Adrenal gland (tissue), 12 donors: ENCODE results near the gene ANKLE1. TPM values are rescaled to one million over a fixed set of nuclear protein-coding genes. Genes with fewer than 3 reads are reported as not detected.

Experiments used
- DNase-seq, 7 donors: peaks; one replicate each; pipeline ENCODE4 v3.0.0-alpha.2; 2019 to 2020
- H3K27ac ChIP-seq, 5 donors: fragments of 200-600 bp; sonication (generic) in 4 of 5; 1 replicate in 3 of 5; 2 replicates in 2 of 5; pipeline versions ENCODE4 v1.5.1 to v1.8.0; 2016 to 2020; ENCODE audit warnings: mild to moderate bottlenecking in 1 of 5
- H3K27me3 ChIP-seq: fragments of 200-600 bp; 2 replicates; pipeline ENCODE4 v1.8.0; 2021
- H3K36me3 ChIP-seq, 2 donors: fragments of 200-600 bp; replicated peaks in 1 of 2; 1 replicate in 1 of 2; 2 replicates in 1 of 2; pipeline versions ENCODE4 v1.5.1 to v1.8.0; 2018 to 2022
- H3K4me1 ChIP-seq, 2 donors: fragments of 200-600 bp; replicated peaks in 1 of 2; 1 replicate in 1 of 2; 2 replicates in 1 of 2; pipeline versions ENCODE4 v1.5.1 to v1.8.0; 2018 to 2021
- H3K4me3 ChIP-seq, 4 donors: fragments of 200-600 bp; sonication (generic) in 3 of 4; one replicate each; pipeline ENCODE4 v1.5.1; 2016 to 2018
- H3K9me3 ChIP-seq, 3 donors: fragments of 200-600 bp; sonication (generic) in 1 of 3; replicated peaks in 1 of 3; 1 replicate in 2 of 3; 2 replicates in 1 of 3; pipeline versions ENCODE4 v1.5.1 to v1.8.0; 2016 to 2021
- CTCF ChIP-seq, 6 experiments: fragments of 450-650 bp in 4 of 6; fragments of 200-600 bp in 2 of 6; sonication (generic) in 1 of 6; IDR thresholded peaks; 1 replicate in 5 of 6; 2 replicates in 1 of 6; pipeline versions ENCODE4 v1.5.1 to v1.8.0; 2016 to 2021; ENCODE audit warnings: antibody characterized with exemption in 6 of 6, mild to moderate bottlenecking in 2 of 6, moderate library complexity in 1 of 6
- POLR2A ChIP-seq, 2 donors: fragments of 450-650 bp; IDR thresholded peaks; one replicate each; pipeline ENCODE4 v1.6.1; 2017; ENCODE audit warnings: antibody characterized with exemption in 2 of 2, mild to moderate bottlenecking in 2 of 2, moderate library complexity in 1 of 2
- WGBS, 4 donors: extraction: QIAGEN DNeasy Blood & Tissue Kit in 2 of 4; methylation state at CpG; one replicate each; pipeline versions ENCODE4 v1.1.5 to v1.1.7; 2013 to 2017; 5-methylcytosine and 5-hydroxymethylcytosine counted together
- intact Hi-C, 2 donors: fragments of 100-400 bp; cut with DNase I; formaldehyde crosslinking; loops; one replicate each; pipeline versions ENCODE4 v1.14.1 to v1.15.0; 2022 to 2023
- polyA plus RNA-seq, 3 donors: library from polyadenylated mRNA; stranded (reverse); fragments of 200-250 nt in 2 of 3; fragments of 350-450 nt in 1 of 3; fragmentation: Illumina TruSeq in 1 of 3; extraction: RNeasy Lipid Tissue Mini Kit (QIAGEN cat#74804) in 1 of 3; gene quantifications; one replicate each; pipeline ENCODE4 v1.2.3, GENCODE V29; 2013 to 2014
- total RNA-seq, 9 donors: library from RNA; depleted of rRNA in 4 of 9; stranded (reverse); fragments of >200 nt in 4 of 9; fragments of 120-200 nt in 1 of 9; fragmentation: NEBNext Ultra II Directional in 1 of 9; extraction: Animal tissue kit (Norgen Biotek cat#: 25700) in 1 of 9; gene quantifications; one replicate each; pipeline versions ENCODE4 v1.1.0 to v1.2.4, GENCODE V29; 2013 to 2023
- donor health status: healthy with polysubstance abuse.
- donor health status: Bipolar disorder and iron deficiency.
- donor health status: DM: yes; HTN: yes; CAD: no.
- donor health status: DM: no; HTN: no; CAD: no.
- donor health status: DM: no; HTN: no; CAD: no.
- donor health status: DM: yes; HTN: yes; CAD: no.

Gene ANKLE1
- total and polyA plus RNA-seq, 12 donors = 0.11 to 1.8 (median 0.38) TPM

- Histone ChIP-seq H3K27me3 (no peaks in the 10 kb centered on the region), H3K4me3 (no peak overlapping the region), H3K27ac (no peak overlapping the region), H3K9me3 (no peaks in the 10 kb centered on the region), H3K4me1 (peaks cover 11 to 26% of the 10 kb centered on the region in 2 donors), H3K36me3 (no peaks in the 10 kb centered on the region)
- WGBS, 4 donors = 60 to 66% (median 65%) methylated on average over 10 of the region's 10 CpGs
- peak in 2 of 7 donors; percentile 33 to 54 for DNase-seq
- no peak for TF ChIP-seq CTCF (IDR thresholded peaks at IDR 0.05)
- no peak for TF ChIP-seq POLR2A (IDR thresholded peaks at IDR 0.05)
- intact Hi-C loops = no loop called here
Observed at GRCh38 chr19:17335575-17335974, 53.9 kb downstream of the ANKLE1 start.

Other genes starting within 250 kb of the ANKLE1 start
- 10 to 100 TPM in 3 of 9 donors, 1 to 10 TPM in 6; 3.9 to 10.9 (median 8.7) TPM for gene HAUS8, start 206.4 kb upstream of the ANKLE1 start, total RNA-seq
- 10 to 100 TPM in 2 of 3 donors, 1 to 10 TPM in 1; 7.5 to 17.9 (median 17.5) TPM for gene HAUS8, start 206.4 kb upstream of the ANKLE1 start, polyA plus RNA-seq
- 100 to 1,000 TPM in 1 of 9 donors, 10 to 100 TPM in 8; 23.6 to 183 (median 85.3) TPM for gene MYO9B, start 206.1 kb upstream of the ANKLE1 start, total RNA-seq
- gene MYO9B, start 206.1 kb upstream of the ANKLE1 start, polyA plus RNA-seq = 100 to 1,000 TPM in 1 of 3 donors, 10 to 100 TPM in 2; 29.9 to 236 (median 99.6) TPM
- gene USE1, start 66.5 kb upstream of the ANKLE1 start, total RNA-seq = 10 to 100 TPM; 26.5 to 55.6 (median 42.3) TPM
- 10 to 100 TPM; 23.7 to 87.8 (median 75.3) TPM for gene USE1, start 66.5 kb upstream of the ANKLE1 start, polyA plus RNA-seq
- gene OCEL1, start 55.7 kb upstream of the ANKLE1 start, total RNA-seq = 10 to 100 TPM in 8 of 9 donors, 1 to 10 TPM in 1; 6.1 to 49.1 (median 33.6) TPM
- gene OCEL1, start 55.7 kb upstream of the ANKLE1 start, polyA plus RNA-seq = 10 to 100 TPM; 10.3 to 48.2 (median 27.0) TPM
- 100 to 1,000 TPM in 1 of 9 donors, 10 to 100 TPM in 8; 36.2 to 140 (median 57.0) TPM for gene NR2F6, start 36.0 kb upstream of the ANKLE1 start, total RNA-seq
- 10 to 100 TPM in 2 of 3 donors, 1 to 10 TPM in 1; 6.6 to 26.3 (median 22.6) TPM for gene NR2F6, start 36.0 kb upstream of the ANKLE1 start, polyA plus RNA-seq
- gene USHBP1, start 17.2 kb upstream of the ANKLE1 start, total RNA-seq = 10 to 100 TPM in 2 of 9 donors, 1 to 10 TPM in 7; 1.8 to 13.2 (median 4.1) TPM
- gene USHBP1, start 17.2 kb upstream of the ANKLE1 start, polyA plus RNA-seq = 10 to 100 TPM in 2 of 3 donors, under 1 TPM in 1; 0.71 to 23.6 (median 10.4) TPM
- 100 to 1,000 TPM in 2 of 9 donors, 10 to 100 TPM in 7; 68.5 to 162 (median 79.7) TPM for gene BABAM1, start 14.5 kb upstream of the ANKLE1 start, total RNA-seq
- gene BABAM1, start 14.5 kb upstream of the ANKLE1 start, polyA plus RNA-seq = 100 to 1,000 TPM in 2 of 3 donors, 10 to 100 TPM in 1; 71.1 to 116 (median 101) TPM
- gene ABHD8, start 21.5 kb downstream of the ANKLE1 start, total RNA-seq = 10 to 100 TPM; 13.6 to 60.0 (median 39.6) TPM
- gene ABHD8, start 21.5 kb downstream of the ANKLE1 start, polyA plus RNA-seq = 10 to 100 TPM in 2 of 3 donors, 1 to 10 TPM in 1; 2.3 to 33.1 (median 32.0) TPM
- 100 to 1,000 TPM in 8 of 9 donors, 10 to 100 TPM in 1; 95.8 to 358 (median 165) TPM for gene MRPL34, start 24.0 kb downstream of the ANKLE1 start, total RNA-seq
- 100 to 1,000 TPM; 101 to 144 (median 121) TPM for gene MRPL34, start 24.0 kb downstream of the ANKLE1 start, polyA plus RNA-seq
- 10 to 100 TPM in 8 of 9 donors, 1 to 10 TPM in 1; 6.8 to 54.9 (median 36.0) TPM for gene DDA1, start 27.7 kb downstream of the ANKLE1 start, total RNA-seq
- 10 to 100 TPM; 40.3 to 71.4 (median 50.4) TPM for gene DDA1, start 27.7 kb downstream of the ANKLE1 start, polyA plus RNA-seq
- gene ANO8, start 53.0 kb downstream of the ANKLE1 start, total RNA-seq = 10 to 100 TPM in 8 of 9 donors, 1 to 10 TPM in 1; 4.8 to 78.0 (median 26.5) TPM
- 10 to 100 TPM in 2 of 3 donors, 1 to 10 TPM in 1; 4.4 to 70.7 (median 33.0) TPM for gene ANO8, start 53.0 kb downstream of the ANKLE1 start, polyA plus RNA-seq
- 10 to 100 TPM; 11.8 to 50.4 (median 25.6) TPM for gene GTPBP3, start 55.7 kb downstream of the ANKLE1 start, total RNA-seq
- gene GTPBP3, start 55.7 kb downstream of the ANKLE1 start, polyA plus RNA-seq = 10 to 100 TPM in 2 of 3 donors, 1 to 10 TPM in 1; 5.5 to 36.8 (median 19.0) TPM
- 100 to 1,000 TPM in 3 of 9 donors, 10 to 100 TPM in 6; 27.9 to 140 (median 72.2) TPM for gene PLVAP, start 95.4 kb downstream of the ANKLE1 start, total RNA-seq
- gene PLVAP, start 95.4 kb downstream of the ANKLE1 start, polyA plus RNA-seq = 100 to 1,000 TPM in 2 of 3 donors, 10 to 100 TPM in 1; 40.9 to 381 (median 127) TPM
- 1 to 10 TPM in 6 of 9 donors, under 1 TPM in 1, not detected in 2; 0.49 to 5.6 (median 2.8) TPM for gene CCDC194, start 112.3 kb downstream of the ANKLE1 start, total RNA-seq
- 1 to 10 TPM; 1.1 to 3.0 (median 1.3) TPM for gene CCDC194, start 112.3 kb downstream of the ANKLE1 start, polyA plus RNA-seq
- gene BST2, start 123.7 kb downstream of the ANKLE1 start, total RNA-seq = 100 to 1,000 TPM; 146 to 940 (median 704) TPM
- 100 to 1,000 TPM; 159 to 304 (median 271) TPM for gene BST2, start 123.7 kb downstream of the ANKLE1 start, polyA plus RNA-seq
- gene MVB12A, start 138.1 kb downstream of the ANKLE1 start, total RNA-seq = 100 to 1,000 TPM in 5 of 9 donors, 10 to 100 TPM in 4; 53.3 to 162 (median 104) TPM
- gene MVB12A, start 138.1 kb downstream of the ANKLE1 start, polyA plus RNA-seq = 100 to 1,000 TPM in 2 of 3 donors, 10 to 100 TPM in 1; 17.4 to 142 (median 132) TPM
- 1 to 10 TPM in 7 of 9 donors, under 1 TPM in 2; 0.22 to 8.7 (median 5.4) TPM for gene TMEM221, start 166.8 kb downstream of the ANKLE1 start, total RNA-seq
- 1 to 10 TPM in 2 of 3 donors, under 1 TPM in 1; 0.77 to 2.8 (median 1.9) TPM for gene TMEM221, start 166.8 kb downstream of the ANKLE1 start, polyA plus RNA-seq
- gene NXNL1, start 179.0 kb downstream of the ANKLE1 start, total RNA-seq = 1 to 10 TPM in 2 of 9 donors, under 1 TPM in 3, not detected in 4; 0.41 to 2.7 (median 0.92) TPM
- gene NXNL1, start 179.0 kb downstream of the ANKLE1 start, polyA plus RNA-seq = 1 to 10 TPM in 2 of 3 donors, not detected in 1; 2.6 to 4.8 TPM
- 100 to 1,000 TPM in 1 of 9 donors, 10 to 100 TPM in 7, 1 to 10 TPM in 1; 4.9 to 107 (median 56.3) TPM for gene SLC27A1, start 188.6 kb downstream of the ANKLE1 start, total RNA-seq
- 10 to 100 TPM in 2 of 3 donors, 1 to 10 TPM in 1; 6.8 to 78.8 (median 33.3) TPM for gene SLC27A1, start 188.6 kb downstream of the ANKLE1 start, polyA plus RNA-seq
- 100 to 1,000 TPM in 7 of 9 donors, 10 to 100 TPM in 2; 80.4 to 181 (median 125) TPM for gene PGLS, start 229.7 kb downstream of the ANKLE1 start, total RNA-seq
- 100 to 1,000 TPM in 2 of 3 donors, 10 to 100 TPM in 1; 36.1 to 200 (median 134) TPM for gene PGLS, start 229.7 kb downstream of the ANKLE1 start, polyA plus RNA-seq